GM10847 (cell line): ENCODE measurements around the gene ADM2.

ENCODE experiments used
- POLR2A ChIP-seq: IDR thresholded peaks from 2 replicates; pipeline ENCODE4 v1.6.1; 2011; ENCODE audit not compliant: insufficient read length; ENCODE audit errors: extremely low read depth

Gene ADM2

DNA sequence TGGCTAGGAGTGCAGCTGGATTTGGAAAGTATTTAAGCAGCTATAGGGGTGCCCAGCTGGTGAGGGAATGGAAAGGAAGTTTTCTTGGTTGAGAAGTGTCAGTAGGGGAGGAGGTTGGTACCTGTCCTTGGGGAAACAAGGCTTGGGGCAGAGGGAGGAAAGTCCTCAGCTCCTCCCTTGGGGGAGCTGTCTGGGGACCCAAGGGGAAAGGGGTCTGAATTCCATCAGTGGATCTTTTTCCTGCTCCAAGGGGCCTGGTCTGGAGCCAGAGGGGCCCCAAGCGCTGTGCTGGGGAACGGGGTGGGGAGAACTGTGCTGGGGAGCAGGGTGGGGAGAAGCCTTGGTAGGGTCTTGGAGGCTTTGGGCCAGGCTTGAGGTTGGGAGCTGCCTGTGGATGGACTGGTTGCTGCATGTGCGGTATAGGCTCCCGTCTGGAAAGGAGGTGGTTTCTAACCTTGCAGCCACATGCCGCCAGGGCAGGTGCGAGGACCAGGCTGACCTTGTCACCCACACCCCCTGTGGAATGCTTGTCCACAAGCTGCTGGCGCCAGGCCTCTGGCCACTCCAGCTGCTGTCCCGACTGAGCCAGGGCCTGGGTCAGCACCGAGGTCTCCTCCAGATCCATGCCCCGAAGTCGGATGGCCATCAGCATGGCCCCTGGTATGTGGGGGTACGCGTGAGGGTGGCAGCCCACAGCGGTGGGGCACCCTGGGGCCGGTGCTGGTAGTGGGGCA is 47.5 kb downstream of the ADM2 start:
- TF ChIP-seq POLR2A: peak; percentile 27

DNA sequence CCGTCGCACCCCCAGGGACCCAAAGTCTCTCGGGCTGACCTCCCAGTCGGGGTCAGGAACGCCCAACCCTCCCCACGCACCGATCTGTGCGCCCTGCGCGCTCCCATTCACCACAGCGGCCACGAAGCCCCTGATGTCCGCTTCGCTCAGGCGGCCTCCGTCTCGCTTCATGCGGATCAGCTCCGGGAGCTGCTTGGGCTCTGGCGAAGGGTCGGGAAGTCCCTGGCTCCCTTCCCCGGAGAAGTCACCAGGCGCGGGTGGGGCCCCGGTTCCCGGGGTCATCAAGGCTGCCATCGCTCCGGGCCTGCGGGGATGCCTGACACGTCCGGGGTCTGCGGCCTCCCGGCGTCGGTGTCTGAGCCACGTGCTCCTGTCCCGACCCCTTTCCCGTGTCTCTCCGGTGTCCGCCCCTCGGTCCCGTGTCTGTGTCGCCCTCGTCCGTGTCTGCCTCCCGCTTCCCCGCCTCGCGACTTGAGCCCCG is 48.1 kb downstream of the ADM2 start:
- no peak for TF ChIP-seq POLR2A

DNA sequence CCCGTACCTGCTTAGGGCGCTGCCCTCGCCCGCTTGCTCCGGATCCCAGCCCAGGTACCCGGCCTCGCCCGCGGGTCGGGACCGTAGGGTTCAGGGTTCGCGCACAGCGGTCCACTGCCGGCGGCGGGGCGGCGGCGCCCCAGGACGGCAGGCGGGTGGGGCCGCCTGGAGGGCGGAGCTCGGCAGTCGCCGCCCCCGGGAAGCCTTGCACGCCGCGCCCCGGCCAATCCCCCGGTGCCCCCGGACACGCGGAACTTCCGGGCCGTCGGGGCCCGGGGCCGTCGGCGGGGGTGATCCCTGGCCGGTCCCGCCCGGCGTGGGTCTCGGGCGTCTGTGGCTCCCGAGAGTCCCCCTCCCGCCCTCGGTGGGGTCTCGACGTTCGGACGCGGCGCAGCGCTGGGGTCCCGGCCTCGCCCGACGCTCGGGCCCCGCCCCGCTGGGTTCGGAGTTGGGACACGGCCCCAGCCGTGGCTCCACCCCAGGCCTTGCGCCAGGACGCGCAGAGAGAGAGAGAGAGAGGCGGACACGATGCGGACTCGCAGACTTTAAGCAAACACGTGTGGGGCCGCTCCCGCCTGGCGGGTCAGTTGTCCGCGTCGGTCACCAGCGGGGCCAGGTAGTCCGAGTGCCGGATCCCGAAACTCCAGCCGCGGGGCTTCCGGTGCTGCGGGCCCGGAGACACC is 48.7 kb downstream of the ADM2 start, which contains the start of gene TYMP:
Gene TYMP (minus strand): TSS at position 116 of the 683 bp plus-strand sequence. CDS start 303 bp downstream, outside the sequence.
- peak; percentile 60 for TF ChIP-seq POLR2A

DNA sequence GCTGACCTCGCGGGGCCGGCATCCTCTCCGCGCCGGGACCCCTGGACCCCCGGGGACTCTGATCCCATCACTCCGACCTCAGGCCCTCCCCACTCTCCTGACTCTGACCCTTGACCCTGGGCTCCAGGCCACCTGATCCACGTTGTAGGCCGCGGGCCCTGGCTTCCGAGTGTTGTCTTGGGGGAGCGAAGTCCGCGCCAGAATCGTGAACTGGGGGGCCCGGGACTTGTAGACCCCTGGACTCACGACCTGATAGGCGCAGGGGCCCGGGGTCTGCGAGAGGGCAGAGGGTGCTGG is 49.2 kb downstream of the ADM2 start:
- no peak for TF ChIP-seq POLR2A

DNA sequence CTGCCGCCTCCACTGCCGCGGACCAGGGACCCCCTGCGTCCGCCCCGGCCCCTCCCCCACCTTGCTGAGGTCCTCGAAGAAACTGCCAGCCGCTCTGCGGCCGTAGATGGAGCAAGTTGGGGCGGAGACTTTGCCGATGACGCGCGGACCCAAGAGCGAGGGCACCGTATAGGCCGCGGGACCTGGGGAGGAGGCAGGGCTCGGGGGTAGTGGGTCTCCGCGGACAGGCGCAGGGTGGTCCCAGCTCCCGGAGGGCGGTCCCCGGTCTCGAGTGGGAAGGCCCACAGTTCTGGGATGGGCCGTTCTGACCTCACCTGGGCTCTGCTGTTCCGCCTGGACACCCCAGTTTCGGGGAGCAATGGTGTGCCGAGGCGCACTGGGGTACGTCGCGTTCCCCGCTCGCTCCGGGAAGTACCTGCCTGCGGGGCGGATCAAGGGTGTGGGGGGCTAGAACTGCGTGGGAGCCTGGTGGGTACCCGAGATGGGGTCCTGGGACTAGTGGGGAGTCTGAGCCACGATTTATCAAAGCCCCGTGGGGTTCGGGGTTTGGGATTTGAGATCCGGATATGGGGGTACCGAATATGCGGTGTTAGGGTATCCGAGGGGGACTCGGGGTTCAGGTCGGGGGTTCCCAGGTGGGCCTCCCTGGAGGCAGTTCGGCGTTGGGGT is 49.7 kb downstream of the ADM2 start:
- TF ChIP-seq POLR2A: peak; percentile 87

DNA sequence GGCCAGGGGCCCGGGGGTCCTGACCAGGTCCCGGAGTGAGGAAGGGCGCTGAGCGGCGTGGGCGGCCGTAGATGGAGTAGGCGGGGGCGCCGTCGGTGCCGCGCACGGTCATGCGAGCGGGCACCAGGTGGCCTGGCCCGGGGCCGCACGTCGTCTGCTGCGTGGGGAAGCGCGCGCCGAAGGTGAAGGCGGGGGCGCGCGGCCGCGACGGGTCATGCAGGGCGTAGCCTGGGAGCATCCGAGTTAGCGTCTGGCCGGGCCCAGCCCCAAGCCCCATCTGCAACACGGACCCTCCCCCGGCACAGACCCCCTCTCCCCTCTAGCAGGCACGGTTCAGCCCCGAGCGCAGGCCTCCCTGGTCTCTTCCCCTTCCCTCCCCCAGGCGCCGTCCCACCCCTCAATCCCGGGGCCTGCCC is 50.2 kb downstream of the ADM2 start:
- peak; percentile 57 for TF ChIP-seq POLR2A

DNA sequence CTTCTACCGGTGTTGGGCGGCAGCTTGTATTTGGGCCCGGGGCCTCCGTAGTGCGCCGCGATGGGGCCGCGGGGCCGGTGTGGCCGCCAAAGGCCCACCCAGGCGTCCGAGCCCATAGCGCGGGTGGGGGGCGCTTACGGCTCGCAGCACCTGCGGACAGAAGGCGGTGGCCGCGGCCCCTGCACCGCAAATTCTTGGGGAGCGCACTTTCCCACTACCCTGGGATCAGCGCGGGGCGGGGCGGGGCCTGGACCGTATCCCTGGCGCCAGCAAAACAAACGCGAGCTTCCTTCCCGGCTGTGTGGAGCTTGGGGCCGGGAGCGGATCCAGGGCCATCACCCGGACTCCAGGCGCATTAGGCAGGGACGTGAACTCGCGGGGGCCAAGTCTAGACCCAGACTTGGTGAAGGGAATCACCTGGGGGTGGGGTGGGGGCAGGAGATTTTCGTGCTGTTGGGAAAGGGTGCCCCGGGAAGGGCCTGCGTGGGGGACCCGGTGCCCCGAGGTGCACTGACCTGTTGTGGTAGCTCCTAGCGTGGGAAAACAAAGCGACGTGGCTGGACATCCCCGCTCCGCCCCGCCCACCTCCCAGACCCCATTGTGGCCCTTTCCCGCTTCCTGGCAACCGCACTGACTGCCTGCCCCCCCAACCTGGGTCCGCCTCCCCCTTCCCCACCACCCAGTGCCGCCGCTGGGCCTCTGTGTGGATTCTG is 50.8 kb downstream of the ADM2 start:
- peak; percentile 23 for TF ChIP-seq POLR2A

DNA sequence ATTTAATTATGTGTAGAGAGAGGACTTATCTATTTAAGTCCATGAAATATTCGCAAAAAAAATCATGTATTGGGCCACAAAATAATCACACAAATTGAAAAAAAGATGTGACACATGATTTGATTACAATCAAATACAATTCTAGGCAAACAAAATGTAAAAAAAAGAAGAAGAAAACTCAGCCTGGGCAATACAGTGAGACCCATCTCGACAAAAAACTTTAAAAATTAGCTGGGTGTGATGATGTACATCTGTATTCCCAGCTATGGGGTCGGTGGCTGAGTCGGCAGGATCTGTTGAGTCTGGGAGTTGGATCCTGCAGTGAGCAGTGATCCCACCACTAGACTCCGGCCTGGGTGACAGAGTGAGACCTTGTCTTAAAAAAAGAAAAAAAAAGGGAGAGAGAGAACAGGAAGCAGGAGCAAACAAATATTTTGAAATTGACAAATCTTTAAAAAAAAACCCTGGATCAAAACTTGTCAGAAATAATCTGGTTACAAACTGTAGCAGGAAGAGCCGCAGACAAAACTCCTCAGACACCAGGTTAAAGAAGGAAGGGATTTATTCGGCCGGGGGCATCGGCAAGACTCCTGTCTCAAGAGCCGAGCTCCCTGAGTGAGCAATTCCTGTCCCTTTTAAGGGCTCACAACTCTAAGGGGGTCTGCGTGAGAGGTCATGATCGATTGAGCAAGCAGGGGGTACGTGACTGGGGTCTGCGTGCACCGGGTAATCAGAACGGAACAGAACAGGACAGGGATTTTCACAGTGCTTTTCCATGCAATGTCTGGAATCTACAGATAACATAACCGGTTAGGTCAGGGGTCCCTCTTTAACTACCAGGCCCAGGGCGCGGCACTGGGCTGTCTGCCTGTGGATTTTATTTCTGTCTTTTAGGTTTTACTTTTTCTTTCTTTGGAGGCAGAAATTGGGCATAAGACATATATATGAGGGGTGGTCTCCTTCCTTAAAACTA is 51.8 kb downstream of the ADM2 start:
- TF ChIP-seq POLR2A: no peak

DNA sequence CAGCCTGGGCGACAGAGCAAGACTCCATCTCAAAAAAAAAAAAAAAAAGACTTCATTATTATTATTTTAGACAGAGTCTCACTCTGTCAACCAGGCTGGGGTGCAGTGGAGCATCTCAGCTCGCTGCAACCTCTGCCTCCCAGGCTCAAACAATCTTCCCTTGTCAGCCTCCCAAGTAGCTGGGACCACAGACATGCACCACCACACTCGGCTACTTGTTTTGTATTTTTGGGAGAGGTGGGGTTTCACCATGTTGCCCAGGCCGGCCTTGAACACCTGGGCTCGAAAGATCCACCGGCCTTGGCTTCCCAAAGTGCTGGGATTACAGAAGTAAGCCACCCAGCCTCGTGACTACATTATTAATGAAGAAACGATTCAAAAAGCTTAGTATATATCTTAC is 53.8 kb downstream of the ADM2 start:
- TF ChIP-seq POLR2A: no peak
